HL-60 (cell line): ENCODE data around the gene ZNF408.

Experiments used
- CTCF ChIP-seq: IDR thresholded peaks from one replicate; pipeline ENCODE4 v1.5.1; 2011; ENCODE audit warnings: low read length, control low read depth, inconsistent platforms; ENCODE audit not compliant: insufficient read depth
- GABPA ChIP-seq: IDR thresholded peaks from 2 replicates; pipeline ENCODE4 v1.6.1; 2012; ENCODE audit warnings: low read depth
- POLR2AphosphoS5 ChIP-seq: IDR thresholded peaks from 2 replicates; pipeline ENCODE4 v1.6.1; 2012; ENCODE audit warnings: low read depth
- SPI1 ChIP-seq: IDR thresholded peaks from 2 replicates; pipeline ENCODE4 v1.6.1; 2012; ENCODE audit warnings: low read depth, mild to moderate bottlenecking, borderline replicate concordance
- TF ChIP-seq, protein P1 (sequence below): IDR thresholded peaks from 2 replicates; pipeline ENCODE4 v1.6.1; 2012; ENCODE audit warnings: low read depth; ENCODE audit not compliant: insufficient replicate concordance

- TF ChIP-seq CTCF, result no peak
- TF ChIP-seq, protein P1, sequence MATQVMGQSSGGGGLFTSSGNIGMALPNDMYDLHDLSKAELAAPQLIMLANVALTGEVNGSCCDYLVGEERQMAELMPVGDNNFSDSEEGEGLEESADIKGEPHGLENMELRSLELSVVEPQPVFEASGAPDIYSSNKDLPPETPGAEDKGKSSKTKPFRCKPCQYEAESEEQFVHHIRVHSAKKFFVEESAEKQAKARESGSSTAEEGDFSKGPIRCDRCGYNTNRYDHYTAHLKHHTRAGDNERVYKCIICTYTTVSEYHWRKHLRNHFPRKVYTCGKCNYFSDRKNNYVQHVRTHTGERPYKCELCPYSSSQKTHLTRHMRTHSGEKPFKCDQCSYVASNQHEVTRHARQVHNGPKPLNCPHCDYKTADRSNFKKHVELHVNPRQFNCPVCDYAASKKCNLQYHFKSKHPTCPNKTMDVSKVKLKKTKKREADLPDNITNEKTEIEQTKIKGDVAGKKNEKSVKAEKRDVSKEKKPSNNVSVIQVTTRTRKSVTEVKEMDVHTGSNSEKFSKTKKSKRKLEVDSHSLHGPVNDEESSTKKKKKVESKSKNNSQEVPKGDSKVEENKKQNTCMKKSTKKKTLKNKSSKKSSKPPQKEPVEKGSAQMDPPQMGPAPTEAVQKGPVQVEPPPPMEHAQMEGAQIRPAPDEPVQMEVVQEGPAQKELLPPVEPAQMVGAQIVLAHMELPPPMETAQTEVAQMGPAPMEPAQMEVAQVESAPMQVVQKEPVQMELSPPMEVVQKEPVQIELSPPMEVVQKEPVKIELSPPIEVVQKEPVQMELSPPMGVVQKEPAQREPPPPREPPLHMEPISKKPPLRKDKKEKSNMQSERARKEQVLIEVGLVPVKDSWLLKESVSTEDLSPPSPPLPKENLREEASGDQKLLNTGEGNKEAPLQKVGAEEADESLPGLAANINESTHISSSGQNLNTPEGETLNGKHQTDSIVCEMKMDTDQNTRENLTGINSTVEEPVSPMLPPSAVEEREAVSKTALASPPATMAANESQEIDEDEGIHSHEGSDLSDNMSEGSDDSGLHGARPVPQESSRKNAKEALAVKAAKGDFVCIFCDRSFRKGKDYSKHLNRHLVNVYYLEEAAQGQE, result no peak
- TF ChIP-seq POLR2AphosphoS5, result no peak
- no peak for TF ChIP-seq GABPA
- TF ChIP-seq SPI1, result no peak
Measured at GRCh38 chr11:46667043-46667481, 33.8 kb upstream of the ZNF408 start.
